Stimulated activated CD4-positive, alpha-beta T cell treated with anti-CD3 and anti-CD28 coated beads, Interleukin-1b, Interleukin-23, amount 100 ng/mL, for 24 hours (primary cell): Measurements from ENCODE around the gene MICAL2.

ENCODE experiments used
- DNase-seq, 4 experiments: peaks; one replicate each; pipeline ENCODE4 v3.0.0-alpha.2; 2020; ENCODE audit warnings: low read depth in 4 of 4, low spot score in 1 of 4

MICAL2 gene

DNA sequence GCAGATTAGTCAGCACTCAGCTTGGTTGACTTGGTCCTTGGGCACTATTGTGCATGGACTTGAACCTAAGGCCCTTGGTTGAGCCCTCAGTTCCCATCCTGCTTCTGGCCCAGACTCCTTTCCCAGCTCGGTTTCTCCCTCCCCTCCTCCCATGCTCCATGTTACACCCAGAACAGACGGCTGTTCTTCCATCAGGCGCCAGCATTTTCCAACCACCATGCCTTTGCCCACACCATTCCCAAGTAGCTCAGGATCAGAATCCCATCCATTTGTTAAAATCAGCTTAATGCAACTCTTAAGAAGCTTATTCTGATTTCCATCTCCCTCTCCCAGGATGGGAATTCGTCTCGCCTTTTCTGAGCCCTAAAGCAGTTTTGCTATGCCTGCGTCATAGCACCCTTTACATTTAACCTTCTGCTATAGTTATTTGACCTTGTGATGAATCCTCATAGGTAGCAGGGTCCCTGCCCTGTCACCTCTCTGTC, 110.7 kb downstream of the MICAL2 start:
- DNase-seq = no peak

DNA sequence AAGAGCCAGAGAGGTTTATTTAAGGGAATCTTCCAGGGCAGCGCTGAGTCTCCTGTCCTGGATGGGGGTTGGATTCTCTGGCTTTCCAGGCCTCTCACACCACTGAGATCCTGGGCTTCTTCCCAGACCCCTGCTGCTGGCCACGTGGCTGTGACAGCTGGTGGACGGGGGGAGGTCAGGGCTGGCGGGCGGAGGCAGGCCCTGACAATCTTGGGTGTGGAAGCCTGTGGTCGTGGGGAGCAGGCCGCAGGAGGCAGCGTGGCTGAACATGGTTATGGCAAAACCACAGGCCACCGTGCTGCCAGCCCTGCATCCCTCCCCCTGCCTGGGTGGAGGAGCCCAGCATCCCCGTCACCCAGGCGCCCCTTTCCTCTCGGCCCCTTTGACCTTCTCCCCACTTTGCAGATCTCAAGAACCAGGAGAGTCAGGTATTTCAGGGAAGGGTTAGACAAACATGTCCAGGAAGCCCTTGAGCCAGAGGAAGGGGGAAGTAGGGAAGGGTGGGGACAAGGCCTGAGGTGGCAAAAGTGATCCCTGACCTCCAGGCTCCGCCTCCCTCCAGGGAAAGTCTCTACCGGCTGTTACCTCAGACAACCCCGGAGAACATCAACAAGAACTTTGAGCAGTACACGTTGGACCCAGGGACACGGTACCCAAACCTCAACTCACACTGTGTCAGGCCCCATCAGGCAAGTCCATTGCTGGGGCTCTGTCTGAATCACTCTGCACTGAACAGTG, 111.8 kb downstream of the MICAL2 start:
- DNase-seq = no peak

DNA sequence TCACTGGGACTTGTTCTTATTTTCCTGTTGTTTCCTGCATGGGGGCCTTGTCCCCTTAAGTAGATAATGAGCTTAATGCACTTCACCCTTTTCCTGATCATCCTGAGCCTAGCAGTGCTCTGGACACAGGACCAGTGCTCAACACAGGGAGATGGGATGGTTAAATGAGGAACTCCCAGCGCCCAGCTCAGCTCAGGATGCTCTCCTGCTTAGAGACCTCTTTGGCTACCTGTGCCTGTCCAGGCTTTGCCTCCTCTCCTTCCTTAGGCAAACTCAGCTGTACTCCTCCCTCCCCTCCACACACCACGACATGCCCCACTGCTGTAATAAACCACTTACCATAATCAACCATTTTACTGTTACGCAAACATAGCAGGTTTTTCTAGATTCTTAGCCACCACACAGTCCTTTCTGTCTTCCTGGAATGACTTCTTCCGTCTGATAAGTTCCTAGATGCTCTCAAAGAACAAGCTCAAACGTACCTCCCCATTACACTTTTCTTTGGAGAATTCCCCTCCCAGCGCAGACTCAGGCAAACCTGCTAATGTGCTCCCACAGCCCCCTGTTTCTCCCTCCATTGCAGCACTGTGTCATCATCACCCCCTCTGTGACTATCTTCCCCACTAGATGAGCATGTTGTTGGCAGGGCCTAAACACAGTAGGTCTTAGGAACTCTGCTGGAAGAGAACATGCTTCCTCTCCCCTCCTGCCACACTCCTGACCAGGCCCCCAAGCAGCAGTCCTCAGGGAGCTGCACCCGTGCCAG, 113.6 kb downstream of the MICAL2 start:
- DNase-seq = no peak

DNA sequence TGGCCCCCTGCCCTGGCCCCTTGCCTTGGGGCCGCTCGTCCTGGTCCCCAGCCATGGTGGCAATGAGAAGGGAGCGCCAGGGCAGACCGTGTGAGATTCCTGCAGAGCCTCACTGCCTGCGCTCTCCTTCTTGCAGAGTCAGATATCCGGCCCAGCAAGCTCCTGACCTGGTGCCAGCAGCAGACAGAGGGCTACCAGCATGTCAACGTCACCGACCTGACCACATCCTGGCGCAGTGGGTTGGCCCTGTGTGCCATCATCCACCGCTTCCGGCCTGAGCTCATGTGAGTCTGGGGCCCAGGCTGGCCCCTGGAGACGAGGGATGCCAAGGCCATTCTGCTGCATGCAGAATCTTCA, 114.1 kb downstream of the MICAL2 start:
- DNase-seq = peak; percentile 56 to 82 (median 67)

DNA sequence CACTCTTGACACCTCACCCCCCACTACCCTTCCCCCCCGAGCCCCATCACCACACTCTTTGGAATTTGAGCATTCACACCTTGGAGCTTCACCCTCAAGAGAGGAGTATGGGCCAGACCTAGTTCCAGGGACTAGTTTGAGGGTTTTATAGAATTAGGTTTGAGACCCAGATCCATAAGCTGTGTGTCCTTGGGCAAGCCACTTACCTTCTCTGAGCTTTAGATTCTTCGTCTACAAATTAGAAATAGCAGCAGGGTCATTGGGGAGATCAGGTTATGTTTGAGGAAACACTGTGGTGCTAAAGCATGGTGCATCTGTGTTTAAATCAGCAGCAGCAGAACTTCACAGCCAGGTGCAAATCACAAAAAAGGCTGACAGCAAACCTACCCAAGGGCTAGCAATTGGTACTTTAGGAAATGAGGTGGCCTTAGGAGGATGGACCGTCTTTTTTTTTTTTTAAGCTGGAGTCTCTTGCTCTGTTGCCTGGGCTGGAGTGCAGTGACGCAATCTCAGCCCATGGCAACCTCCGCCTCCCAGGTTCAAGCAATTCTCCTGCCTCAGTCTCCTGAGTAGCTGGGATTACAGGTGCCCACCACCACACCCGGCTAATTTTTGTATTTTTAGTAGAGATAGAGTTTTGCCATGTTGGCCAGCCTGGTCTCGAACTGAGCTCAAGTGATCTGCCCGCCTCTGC, 114.8 kb downstream of the MICAL2 start:
- DNase-seq = no peak

DNA sequence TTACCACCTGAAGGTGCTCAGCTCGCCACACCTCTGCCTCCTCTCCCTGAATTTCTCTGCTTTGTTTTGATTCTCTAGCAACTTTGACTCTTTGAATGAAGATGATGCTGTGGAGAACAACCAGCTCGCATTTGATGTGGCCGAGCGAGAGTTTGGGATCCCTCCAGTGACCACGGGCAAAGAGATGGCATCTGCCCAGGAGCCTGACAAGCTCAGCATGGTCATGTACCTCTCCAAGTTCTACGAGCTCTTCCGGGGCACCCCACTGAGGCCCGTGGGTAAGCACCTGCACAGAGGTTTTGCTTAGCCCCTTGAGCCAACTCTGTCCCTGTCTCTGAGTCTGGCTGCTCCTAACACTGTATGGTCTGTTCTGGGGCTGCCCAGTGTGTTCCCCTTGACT, 115.7 kb downstream of the MICAL2 start:
- no peak for DNase-seq

DNA sequence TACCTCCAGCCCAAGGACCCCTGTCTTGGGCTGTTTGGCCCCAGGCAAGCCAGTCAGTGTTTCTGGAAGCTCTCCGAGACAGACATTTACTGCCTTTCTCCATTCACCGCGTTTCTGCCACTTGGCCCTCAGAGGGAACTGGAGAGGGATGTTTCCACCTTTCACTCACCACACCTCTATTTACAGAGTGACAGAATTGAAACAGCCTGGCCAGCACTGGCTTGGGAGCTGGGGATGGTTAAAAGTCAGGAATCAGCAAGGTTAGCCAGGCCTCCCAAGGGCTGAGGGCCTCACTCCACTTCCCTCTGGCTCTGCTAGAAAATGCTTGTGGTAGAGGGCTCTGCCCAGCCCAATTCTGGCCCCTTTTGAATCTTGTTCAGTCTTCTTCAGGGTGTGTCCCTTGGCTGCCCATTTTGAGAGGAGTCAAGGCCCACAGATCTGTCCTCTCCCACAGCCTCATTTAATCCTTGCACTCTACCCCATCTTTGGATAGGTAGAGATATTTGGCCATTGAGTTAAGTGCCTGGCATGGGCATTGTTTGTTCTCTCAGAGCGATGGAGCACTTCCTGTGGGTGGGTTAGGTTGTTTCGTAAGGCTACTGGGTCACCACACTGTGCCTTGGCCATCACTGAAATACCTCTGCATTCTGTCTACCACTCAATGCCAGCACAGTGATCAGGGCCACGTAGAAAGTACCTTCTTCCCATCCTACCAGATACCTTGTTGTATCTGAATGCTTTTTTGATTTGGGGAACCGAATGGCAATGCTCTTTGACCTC, 119.2 kb downstream of the MICAL2 start:
- no peak for DNase-seq

DNA sequence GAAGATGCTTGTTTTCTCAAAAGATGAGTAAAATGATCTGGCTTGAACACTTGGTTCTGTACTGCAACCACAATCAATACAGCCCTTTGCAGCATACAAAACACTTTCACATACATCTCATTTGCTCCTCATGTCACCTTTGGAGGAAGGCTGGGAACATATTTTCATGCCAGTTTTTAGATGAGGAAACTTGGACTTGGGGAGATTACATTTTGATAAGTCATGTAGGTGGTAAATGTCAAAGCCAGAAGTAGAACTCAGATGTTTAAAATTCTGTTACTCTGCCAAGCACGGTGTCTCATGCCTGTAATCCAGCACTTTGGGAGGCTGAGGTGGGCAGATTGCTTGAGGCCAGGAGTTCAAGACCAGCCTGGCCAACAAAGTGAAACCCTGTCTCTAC, 121.8 kb downstream of the MICAL2 start:
- DNase-seq = no peak

DNA sequence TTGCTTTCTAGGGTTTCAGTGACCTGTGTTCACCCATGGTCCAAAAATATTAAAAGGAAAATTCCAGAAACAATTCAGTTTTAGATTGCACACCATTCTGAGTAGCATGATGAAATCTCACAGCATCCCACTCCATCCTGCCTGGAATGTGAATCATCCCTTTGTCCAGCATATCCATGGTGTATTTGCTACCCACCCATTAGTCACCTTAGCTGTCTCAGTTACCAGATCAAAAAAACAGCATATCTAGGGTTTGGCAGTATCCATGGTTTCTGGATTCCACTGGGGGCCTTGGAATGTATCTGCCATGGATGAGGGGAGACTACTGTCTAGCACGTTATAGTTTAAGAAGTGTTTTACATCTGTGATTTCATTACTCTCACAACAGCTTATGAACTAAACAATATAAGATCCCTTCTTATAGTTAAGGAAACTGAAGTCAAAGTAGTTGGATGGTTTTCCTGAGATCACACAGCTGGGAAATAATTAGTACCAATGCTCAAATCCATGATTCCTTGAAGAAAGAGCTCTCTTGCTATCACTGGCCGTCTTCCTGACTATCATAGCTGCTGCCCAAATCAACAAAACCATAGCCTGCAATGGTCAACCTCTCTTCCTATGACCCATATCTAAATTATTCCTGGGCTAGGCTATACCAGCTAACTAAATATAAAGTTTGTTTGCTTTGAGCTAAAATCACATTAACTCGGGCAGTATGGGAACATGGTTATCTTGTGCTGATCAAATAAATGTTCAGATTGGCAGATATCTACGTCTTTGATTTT, 122.6 kb downstream of the MICAL2 start:
- no peak for DNase-seq

DNA sequence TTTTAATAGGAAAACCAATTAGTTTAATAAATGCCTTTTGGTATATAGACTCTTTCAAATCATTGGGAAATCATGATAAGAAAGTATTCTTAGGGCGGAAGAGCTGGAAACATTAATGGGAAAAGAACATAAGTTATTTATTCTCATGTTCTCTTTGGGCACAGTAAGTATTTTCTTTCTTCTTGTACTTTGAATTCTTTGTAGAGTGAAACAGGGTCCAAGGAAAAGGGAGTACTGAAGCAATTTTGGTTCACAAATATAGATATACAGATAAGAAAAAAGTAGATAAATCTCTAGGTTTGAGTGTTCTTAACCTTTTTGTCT, 123.2 kb downstream of the MICAL2 start:
- DNase-seq = no peak

DNA sequence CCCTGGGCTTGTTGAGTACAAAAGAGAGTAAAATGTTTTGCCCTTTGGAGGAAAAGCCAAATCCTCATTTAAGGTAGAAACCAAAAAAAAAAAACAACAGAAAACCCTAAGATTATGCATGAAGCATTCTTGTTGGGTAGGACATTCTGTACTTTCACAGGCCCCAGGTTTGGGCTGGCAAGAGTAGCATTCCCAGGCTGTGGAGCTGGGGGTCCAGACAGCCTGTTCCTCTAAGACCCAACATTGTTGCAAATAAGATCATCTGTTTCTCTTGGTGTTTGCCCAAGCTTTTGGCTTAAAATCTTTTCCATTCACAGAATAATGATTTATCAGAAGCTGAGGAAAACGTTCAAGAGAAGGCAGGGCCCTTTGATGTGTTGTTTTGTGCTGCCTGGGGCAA, 123.8 kb downstream of the MICAL2 start:
- no peak for DNase-seq

DNA sequence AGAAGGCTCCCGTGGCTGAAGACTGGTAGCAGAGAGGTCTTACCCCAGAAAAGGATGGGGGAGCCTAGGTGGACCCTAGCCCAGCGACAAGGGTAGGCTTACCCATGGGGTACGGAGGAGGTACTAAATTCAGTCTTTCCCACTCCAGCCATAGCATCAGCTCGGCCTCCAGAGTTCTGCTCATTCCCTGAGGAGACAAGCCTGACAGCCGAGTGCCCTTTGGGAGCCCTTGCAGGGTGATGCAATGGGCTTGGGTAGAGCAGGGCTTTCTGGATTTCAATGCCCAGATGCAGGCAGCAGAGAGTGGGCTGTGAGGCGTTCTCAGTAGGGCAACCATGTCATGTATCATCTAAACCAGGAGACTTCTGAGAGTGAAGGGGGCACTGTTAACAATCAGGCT, 124.7 kb downstream of the MICAL2 start:
- no peak for DNase-seq

DNA sequence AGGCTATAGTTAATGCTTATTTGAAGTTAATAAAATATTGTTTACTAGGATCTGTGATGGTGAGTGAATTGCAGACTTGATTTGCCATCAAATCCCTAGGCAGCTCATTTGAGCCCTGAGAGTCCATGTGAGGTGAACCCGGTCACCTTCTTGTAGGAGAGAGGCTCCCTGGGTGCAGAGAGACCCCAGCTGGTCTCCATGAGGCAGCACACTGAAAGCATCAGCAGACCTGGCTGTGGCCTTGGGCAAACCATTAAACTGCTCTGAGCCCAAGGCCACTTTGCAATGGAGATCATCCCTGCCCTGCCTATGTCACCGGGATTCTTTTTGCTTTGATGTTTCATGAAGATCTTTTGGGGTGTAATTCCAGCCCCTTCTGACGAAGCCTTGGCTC, 125.2 kb downstream of the MICAL2 start:
- DNase-seq = no peak

DNA sequence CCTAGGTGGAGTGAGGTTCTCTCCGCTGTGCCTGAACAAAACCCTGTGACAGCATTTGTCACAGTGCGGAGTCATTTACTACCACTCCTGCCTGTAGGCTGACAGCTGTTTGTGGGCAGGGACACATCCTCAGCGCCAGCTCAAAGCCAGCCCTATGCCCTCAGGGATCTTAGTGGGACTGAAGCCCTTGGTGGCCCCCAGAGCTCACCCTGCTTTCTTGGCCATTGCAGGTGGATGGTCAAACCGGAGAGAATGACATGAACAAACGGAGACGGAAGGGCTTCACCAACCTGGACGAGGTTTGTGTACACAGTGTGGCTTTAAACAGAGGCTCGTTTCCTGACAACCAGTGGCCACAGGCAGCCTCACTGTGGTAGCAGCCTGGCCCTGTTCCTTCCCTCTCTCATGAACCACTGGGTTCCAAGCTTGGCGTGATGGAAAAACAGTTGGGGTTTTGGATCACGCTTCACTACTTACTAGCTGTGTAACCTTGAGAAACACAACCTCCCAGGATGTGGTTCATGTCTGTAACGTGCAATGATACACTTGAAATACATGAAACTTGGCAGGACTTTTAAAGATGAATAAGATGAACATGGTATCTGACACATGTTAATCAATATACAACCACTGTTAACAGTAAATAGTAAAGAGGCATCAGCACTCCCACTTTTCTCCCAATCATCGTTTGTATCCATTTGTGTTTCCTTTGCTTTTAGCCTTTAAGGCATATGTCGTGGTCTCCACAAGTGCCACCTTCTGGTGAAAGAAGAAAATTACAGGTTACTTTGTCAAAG, 125.8 kb downstream of the MICAL2 start:
- DNase-seq = peak in 3 of 4 experiments; percentile 18 to 32 (median 29)

DNA sequence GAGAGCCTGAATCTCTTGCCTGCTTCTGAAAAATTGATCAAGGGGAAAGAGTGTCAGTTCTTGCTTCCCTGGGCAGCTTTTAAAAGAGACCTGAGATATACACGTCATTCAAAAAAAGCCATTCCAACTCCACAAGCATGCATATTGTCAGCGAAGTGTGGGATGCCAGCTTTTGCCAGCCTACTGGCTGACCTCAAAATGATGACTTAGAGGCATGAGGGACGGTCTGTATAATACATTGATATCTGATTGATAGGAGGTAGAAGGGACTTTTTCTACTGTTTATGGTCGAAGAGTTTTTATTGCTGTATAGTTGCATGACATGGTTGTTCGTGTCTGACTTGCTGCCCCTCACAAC, 126.3 kb downstream of the MICAL2 start:
- no peak for DNase-seq

DNA sequence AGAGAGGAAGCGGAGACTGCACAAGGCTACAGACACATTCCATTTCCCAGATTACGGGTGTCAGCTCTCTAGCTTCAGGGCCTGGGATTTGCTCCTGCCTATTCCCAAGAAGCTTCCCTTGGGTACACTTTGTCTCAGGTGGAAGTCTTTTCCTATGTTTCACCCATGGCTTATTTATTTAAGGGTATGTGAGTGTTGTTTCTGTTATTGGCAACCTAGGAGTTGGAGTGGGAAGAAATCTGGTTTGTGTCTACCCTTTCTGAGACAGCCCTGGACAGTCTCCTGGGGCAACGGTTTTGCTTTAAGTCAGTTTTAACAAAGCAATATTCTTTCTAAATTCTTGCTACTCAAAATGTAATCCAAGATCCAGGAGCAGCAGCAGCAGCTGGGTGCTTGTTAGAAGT, 127.0 kb downstream of the MICAL2 start:
- DNase-seq = no peak

DNA sequence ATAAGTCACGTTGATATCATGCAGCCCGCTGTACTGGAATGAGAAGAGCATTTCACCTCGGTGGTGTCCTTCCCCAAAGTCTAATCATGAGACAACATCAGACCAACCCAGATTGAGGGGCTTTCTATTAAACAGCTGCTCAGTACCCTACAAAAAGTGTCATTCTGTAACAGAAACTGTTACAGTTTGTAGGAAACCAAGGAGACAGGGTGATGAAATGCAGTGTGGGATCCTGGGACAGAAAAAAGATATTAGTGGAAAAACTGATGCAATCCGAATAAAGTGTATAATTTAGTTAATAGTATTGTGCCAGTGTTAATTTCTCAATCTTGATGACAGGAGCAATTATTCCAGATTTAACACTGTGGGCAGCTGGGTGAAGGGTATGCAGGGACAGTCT, 128.0 kb downstream of the MICAL2 start:
- DNase-seq = no peak

DNA sequence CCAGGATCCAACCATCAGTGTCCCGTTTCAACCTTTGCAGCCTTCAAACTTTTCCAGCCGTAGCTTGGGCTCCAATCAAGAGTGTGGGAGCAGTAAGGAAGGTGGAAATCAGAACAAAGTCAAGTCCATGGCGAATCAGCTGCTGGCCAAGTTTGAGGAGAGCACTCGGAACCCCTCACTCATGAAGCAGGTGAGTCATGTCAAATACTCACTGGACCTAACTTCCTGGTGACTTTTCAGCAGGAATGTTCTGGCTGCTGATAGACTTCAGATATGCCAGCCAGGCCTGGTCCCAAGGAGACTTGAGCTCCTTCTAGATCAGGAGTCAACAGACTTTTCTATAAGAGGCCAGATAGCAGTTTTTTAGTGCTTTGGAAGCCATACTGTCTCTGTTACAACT, 129.0 kb downstream of the MICAL2 start:
- DNase-seq = no peak

DNA sequence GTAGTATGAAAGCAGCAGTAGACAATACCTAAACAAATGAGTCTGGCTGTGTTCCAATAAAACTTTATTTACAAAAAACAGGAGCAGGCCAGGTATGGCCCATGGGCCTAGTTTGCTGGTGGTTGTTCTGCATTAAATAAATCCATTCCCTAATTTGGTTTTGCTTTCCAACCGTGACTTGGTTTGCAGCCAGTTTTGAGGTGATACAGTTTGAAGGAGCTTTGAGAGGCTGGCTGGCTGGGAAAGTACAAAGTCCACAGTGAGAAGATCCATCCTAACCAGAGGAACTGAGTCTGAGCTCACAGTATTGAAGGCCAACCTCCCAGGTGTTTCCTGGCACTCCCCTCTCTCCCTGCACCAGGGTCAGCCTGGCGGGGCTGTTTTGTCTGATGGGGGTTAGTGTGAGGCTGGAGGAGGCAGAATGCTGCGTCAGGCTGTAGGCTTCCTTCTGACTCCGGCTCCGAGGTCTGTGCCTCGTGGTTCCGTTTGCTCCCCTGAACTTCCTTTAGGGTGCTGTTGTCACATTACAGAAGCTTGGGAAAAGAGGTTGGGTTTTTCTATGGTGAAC, 129.5 kb downstream of the MICAL2 start:
- no peak for DNase-seq

DNA sequence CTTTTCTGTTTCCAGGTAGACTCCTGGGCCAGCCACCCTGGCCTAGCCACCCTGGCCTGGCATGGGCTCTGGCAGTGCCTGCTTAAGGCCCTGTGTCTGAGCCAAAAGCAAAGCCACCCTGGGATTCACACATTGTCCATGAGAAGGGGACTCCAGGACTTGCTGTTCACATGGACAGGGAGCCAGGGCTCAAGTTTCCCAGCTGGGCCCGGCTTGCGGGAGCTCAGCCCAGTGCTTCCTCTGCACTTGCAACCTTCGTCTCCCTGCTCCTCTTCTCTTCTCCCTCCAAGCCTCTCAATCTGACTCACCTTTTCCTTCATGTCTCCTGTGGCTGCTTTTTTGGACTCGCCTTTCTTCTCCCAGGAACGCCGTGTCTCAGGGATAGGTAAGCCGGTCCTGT, 130.3 kb downstream of the MICAL2 start:
- no peak for DNase-seq
